DMS79 (cell line): ENCODE data around the gene ZYX.
"Not testable (repeated sequence)": the region's sequence is repeated elsewhere in the genome, so short reads cannot be mapped to it uniquely, and the experiment has no call there.

Experiments
- DNase-seq: peaks from one replicate; lab custom pipeline; 2025; lab: John Stamatoyannopoulos, UW

Gene ZYX

GRCh38 chr7:143397710-143398530 lies 16.8 kb downstream of the ZYX start:
- no peak for DNase-seq

GRCh38 chr7:143398616-143399015 lies 17.5 kb downstream of the ZYX start:
- no peak for DNase-seq

- no peak for DNase-seq
These were observed 18.0 kb downstream of the ZYX start for GRCh38 chr7:143399151-143399550.

- no peak for DNase-seq
These were observed 18.5 kb downstream of the ZYX start for GRCh38 chr7:143399642-143400041.

GRCh38 chr7:143401265-143401664 lies 20.1 kb downstream of the ZYX start:
- no peak for DNase-seq

GRCh38 chr7:143402233-143402632 lies 21.1 kb downstream of the ZYX start:
- DNase-seq, result not testable (repeated sequence)

- DNase-seq, result no peak
These were observed 24.2 kb downstream of the ZYX start for GRCh38 chr7:143405173-143406001.

- no peak for DNase-seq
These were observed 24.8 kb downstream of the ZYX start for GRCh38 chr7:143406002-143406357.

GRCh38 chr7:143407287-143408251 lies 26.4 kb downstream of the ZYX start:
- DNase-seq, result no peak

- no peak for DNase-seq
These were observed 27.1 kb downstream of the ZYX start for GRCh38 chr7:143408252-143408685.

- DNase-seq, result peak; percentile 70
These were observed 27.8 kb downstream of the ZYX start, which contains the start of gene EPHA1 for GRCh38 chr7:143408686-143409561. EPHA1 (minus strand) TSS chr7:143408856; CDS start chr7:143408805, 51 bp downstream.

- DNase-seq, result no peak
These were observed 29.4 kb downstream of the ZYX start for GRCh38 chr7:143410521-143411004.

GRCh38 chr7:143411976-143412708 lies 31.0 kb downstream of the ZYX start:
- DNase-seq, result no peak

- DNase-seq, result no peak
These were observed 32.0 kb downstream of the ZYX start for GRCh38 chr7:143413123-143413522.

GRCh38 chr7:143415209-143415608 lies 34.1 kb downstream of the ZYX start:
- not testable (repeated sequence) for DNase-seq

- DNase-seq, result peak; percentile 31
These were observed 34.7 kb downstream of the ZYX start for GRCh38 chr7:143415742-143416397.

GRCh38 chr7:143416565-143417149 lies 35.5 kb downstream of the ZYX start:
- no peak for DNase-seq

- no peak for DNase-seq
These were observed 36.7 kb downstream of the ZYX start for GRCh38 chr7:143417734-143418383.
